Thyroid gland (tissue), 4 donors: Measurements from ENCODE around the gene TPK1.

Experiments
- CTCF ChIP-seq, 6 experiments: fragments of 200-600 bp in 3 of 6; fragments of 450-650 bp in 3 of 6; sonication (generic) in 3 of 6; IDR thresholded peaks; one replicate each; pipeline ENCODE4 v1.5.1; 2016 to 2019; ENCODE audit warnings: antibody characterized with exemption in 6 of 6, mild to moderate bottlenecking in 2 of 6, inconsistent platforms in 1 of 6, moderate library complexity in 1 of 6
- POLR2A ChIP-seq, 2 donors: fragments of 450-650 bp; IDR thresholded peaks; one replicate each; pipeline ENCODE4 v1.6.1; 2017; ENCODE audit warnings: antibody characterized with exemption in 2 of 2, mild to moderate bottlenecking in 2 of 2, moderate library complexity in 1 of 2

GRCh38 chr7:144549861-144550260 is 286.0 kb downstream of the TPK1 start:
- no peak for TF ChIP-seq CTCF (IDR thresholded peaks at IDR 0.05)
- no peak for TF ChIP-seq POLR2A (IDR thresholded peaks at IDR 0.05)
